Measurements from ENCODE around the gene DHRS2.
"Not testable (repeated sequence)": the region's sequence is repeated elsewhere in the genome, so short reads cannot be mapped to it uniquely, and the experiment has no call there.

Gene DHRS2

DNA sequence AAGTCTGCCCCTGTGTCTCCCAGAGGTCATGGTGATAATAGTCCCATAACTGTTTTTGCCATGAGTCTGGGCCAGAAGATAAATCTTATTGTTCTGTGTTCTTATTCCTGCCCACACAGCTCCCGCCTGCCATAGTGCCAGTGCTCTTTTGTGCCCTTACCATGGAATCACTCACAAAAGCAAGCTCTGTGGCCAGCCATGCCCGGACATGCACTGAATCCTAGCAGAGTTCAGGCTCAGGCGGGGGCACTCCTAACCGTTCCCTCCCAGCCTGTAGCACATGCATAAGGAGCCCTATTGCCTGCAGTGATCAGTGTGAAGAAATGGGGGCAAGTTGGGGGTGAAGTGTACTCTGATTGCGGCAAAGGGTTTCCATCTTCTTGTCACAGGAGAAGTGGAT, 33.3 kb downstream of the DHRS2 start:
- TF ChIP-seq, protein P1, sequence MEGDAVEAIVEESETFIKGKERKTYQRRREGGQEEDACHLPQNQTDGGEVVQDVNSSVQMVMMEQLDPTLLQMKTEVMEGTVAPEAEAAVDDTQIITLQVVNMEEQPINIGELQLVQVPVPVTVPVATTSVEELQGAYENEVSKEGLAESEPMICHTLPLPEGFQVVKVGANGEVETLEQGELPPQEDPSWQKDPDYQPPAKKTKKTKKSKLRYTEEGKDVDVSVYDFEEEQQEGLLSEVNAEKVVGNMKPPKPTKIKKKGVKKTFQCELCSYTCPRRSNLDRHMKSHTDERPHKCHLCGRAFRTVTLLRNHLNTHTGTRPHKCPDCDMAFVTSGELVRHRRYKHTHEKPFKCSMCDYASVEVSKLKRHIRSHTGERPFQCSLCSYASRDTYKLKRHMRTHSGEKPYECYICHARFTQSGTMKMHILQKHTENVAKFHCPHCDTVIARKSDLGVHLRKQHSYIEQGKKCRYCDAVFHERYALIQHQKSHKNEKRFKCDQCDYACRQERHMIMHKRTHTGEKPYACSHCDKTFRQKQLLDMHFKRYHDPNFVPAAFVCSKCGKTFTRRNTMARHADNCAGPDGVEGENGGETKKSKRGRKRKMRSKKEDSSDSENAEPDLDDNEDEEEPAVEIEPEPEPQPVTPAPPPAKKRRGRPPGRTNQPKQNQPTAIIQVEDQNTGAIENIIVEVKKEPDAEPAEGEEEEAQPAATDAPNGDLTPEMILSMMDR (IDR thresholded peaks at IDR 0.05; ENCODE audit: low read depth, low read length) = no peak

DNA sequence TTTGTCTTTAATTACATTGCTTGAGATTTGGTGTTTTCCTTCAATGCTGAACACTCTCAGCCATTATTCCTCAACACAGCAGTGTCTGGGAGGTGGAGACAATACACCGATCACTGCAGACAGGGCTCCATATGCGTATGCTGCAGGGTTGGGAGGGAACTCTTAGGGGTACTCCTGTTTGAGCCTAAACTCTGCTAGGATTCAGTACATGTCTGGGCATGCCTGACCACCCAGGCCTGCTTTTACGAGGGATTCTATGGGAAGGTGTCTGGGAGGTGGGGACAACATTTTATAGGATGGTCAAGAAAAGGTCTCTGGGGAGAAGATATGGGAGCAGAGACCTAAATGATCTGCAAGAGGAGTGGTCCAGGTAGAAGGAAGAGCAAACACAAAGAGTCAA, 34.3 kb downstream of the DHRS2 start:
- Histone ChIP-seq H3K36me3 (no peaks in the 10 kb centered on the region), H3K4me3 (ENCODE audit: low read depth, low read length) (no peak overlapping the region), H3K27me3 (ENCODE audit: insufficient read depth, low read depth, severe bottlenecking) (no peaks in the 10 kb centered on the region), H3K9me3 (ENCODE audit: severe bottlenecking) (peaks cover 4% of the 10 kb centered on the region), H3K27ac (peak overlapping the region; percentile 29)
- TF ChIP-seq, protein P1 (IDR thresholded peaks at IDR 0.05; ENCODE audit: low read depth, low read length) = no peak
- DNase-seq = no peak

More for the DNA sequence above, 33.3 kb downstream of the DHRS2 start:
- Histone ChIP-seq H3K27ac (no peak overlapping the region), H3K9me3 (ENCODE audit: severe bottlenecking) (peaks cover 4% of the 10 kb centered on the region), H3K27me3 (ENCODE audit: insufficient read depth, low read depth, severe bottlenecking) (no peaks in the 10 kb centered on the region), H3K4me3 (ENCODE audit: low read depth, low read length) (no peak overlapping the region), H3K36me3 (no peaks in the 10 kb centered on the region)
- no peak for DNase-seq

DNA sequence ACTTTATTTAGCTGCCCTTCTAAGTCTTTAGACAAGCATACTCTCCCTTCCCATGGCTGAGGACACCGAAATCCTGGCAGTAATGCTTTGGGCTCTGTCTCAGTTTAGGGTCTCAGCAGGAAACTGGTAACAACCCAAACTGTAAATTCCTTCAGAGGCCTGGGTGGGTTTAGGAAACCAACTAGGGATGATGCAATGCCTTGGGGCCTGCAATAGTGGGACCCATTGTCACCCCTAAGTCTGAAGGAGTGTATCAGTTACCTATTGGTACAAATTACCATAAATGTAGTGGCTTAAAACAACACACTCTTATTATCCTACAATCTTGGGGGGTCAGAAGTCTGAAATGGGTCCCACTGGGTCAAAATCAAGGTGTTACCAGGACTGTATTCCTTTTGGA, 36.0 kb downstream of the DHRS2 start:
- Histone ChIP-seq H3K4me3 (ENCODE audit: low read depth, low read length) (no peak overlapping the region), H3K27me3 (ENCODE audit: insufficient read depth, low read depth, severe bottlenecking) (no peaks in the 10 kb centered on the region), H3K36me3 (no peaks in the 10 kb centered on the region), H3K9me3 (ENCODE audit: severe bottlenecking) (peaks cover 4% of the 10 kb centered on the region), H3K27ac (no peak overlapping the region)
- no peak for DNase-seq
- TF ChIP-seq, protein P1 (IDR thresholded peaks at IDR 0.05; ENCODE audit: low read depth, low read length) = no peak

DNA sequence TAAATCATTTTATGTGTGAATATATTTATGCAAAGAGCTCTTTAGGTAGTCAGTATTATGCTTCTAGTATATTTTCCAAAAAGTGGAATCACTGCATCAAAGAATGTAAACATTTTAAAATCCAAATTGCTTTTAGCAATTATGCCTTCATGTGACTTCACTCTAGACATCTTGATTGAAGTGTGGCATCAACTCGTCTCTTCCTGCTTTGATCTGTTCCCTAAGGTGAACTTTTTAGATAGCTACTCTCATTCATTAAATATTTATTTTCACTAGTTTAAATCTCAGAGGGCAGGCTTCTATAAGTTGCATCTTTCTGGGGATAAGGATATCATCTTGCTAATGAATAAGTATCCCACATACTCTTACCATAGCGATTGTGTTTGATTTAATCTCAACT, 39.2 kb downstream of the DHRS2 start:
- TF ChIP-seq, protein P1 (IDR thresholded peaks at IDR 0.05; ENCODE audit: low read depth, low read length) = no peak
- Histone ChIP-seq H3K27me3 (ENCODE audit: insufficient read depth, low read depth, severe bottlenecking) (no peaks in the 10 kb centered on the region), H3K9me3 (ENCODE audit: severe bottlenecking) (peaks cover 4% of the 10 kb centered on the region), H3K36me3 (no peaks in the 10 kb centered on the region), H3K4me3 (ENCODE audit: low read depth, low read length) (no peak overlapping the region), H3K27ac (peak overlapping the region; percentile 66)
- no peak for DNase-seq

DNA sequence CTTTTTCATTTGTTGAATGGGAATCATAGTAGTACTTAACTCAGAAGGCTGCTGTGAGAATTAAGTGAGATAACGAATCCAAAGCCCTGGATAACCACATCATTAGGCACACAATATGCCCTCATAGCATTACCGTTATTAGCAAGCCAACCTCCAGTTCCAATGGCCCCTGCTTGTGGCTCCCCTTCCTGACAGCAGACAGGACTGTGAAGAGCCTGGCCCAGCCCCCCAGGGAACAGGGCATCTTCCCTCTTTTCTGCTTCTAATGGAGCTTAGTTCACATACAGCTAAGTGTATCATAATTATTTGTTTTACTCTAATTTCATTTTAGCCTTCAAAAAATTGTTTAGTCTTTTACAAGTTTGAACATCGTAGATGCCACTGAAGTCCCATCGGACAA, 39.7 kb downstream of the DHRS2 start:
- no peaks in the 10 kb centered on the region for H3K27me3 ChIP-seq (ENCODE audit: insufficient read depth, low read depth, severe bottlenecking)
- TF ChIP-seq, protein P1 (IDR thresholded peaks at IDR 0.05; ENCODE audit: low read depth, low read length) = no peak

DNA sequence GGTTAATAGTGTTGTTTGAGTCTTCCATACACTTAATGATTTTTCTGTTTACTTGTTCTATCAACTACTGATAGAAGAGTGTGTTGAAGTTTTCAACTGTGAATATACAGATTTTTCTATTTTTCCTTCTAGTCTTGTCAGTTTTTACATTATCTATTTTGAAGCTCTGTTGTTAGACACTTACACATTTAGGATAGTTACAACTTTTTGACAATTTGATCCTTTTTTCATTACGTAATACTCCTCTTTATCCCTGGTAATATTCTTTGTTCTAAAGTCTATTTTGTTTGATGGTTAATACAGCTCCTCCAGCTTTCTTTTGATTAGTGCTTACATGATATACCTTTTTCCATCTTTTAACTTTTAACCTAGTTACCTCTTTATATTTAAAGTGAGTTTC, 45.2 kb downstream of the DHRS2 start:
- TF ChIP-seq, protein P1 (IDR thresholded peaks at IDR 0.05; ENCODE audit: low read depth, low read length) = no peak
- Histone ChIP-seq H3K4me3 (ENCODE audit: low read depth, low read length) (no peak overlapping the region), H3K36me3 (no peaks in the 10 kb centered on the region), H3K27me3 (ENCODE audit: insufficient read depth, low read depth, severe bottlenecking) (no peaks in the 10 kb centered on the region), H3K27ac (no peak overlapping the region), H3K9me3 (ENCODE audit: severe bottlenecking) (no peaks in the 10 kb centered on the region)
- no peak for DNase-seq

More for the DNA sequence above, 39.7 kb downstream of the DHRS2 start:
- Histone ChIP-seq H3K27ac (peak overlapping the region; percentile 66), H3K36me3 (no peaks in the 10 kb centered on the region), H3K9me3 (ENCODE audit: severe bottlenecking) (peaks cover 4% of the 10 kb centered on the region), H3K4me3 (ENCODE audit: low read depth, low read length) (no peak overlapping the region)
- peak; percentile 76 for DNase-seq

DNA sequence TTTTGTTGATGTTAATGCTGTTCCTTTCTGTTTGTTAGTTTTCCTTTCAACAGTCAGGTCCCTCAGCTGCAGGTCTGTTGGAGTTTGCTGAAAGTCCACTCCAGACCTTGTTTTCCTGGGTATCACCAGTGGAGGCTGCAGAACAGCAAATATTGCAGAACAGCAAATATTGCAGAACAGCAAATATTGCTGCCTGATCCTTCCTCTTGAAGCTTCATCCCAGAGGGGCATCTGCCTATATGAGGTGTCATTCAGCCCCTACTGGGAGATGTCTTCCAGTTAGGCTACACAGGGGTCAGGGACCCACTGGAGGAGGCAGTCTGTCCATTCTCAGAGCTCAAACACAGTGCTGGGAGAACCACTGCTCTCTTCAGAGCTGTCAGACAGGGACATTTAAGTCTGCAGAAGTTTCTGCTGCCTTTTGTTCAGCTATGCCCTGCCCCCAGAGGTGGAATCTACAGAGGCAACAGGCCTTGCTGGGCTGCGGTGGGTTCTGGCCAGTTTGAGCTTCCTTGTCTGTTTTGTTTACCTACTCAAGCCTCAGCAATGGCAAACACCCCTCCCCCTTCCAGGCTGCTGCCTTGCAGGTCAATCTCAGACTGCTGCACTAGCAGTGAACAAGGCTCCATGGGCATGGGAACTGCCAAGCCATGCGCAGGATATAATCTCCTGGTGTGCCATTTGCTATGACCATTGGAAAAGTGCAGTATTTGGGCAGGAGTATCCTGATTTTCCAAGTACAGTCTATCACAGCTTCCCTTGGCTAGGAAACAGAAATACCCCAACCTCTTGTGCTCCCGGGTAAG, 53.7 kb downstream of the DHRS2 start:
- not testable (repeated sequence) for DNase-seq; H3K27me3 ChIP-seq (ENCODE audit: insufficient read depth, low read depth, severe bottlenecking); H3K27ac ChIP-seq; H3K4me3 ChIP-seq (ENCODE audit: low read depth, low read length)
- peaks cover 13% of the 10 kb centered on the region for H3K36me3 ChIP-seq
- H3K9me3 ChIP-seq (ENCODE audit: severe bottlenecking) = peaks cover 12% of the 10 kb centered on the region
